ENCODE measurements around the gene ERCC6.

GRCh38 chr10:49527061-49527460 lies 11.9 kb downstream of the ERCC6 start:
- TF ChIP-seq CTCF (IDR thresholded peaks at IDR 0.05) (no peak), EP300 (IDR thresholded peaks at IDR 0.05) (no peak), POLR2A (IDR thresholded peaks at IDR 0.05) (no peak)

All from sigmoid colon (tissue), 4 donors.